Lower leg skin (tissue), 3 donors: Measurements from ENCODE around the gene ZNF444.

ENCODE experiments used
- CTCF ChIP-seq, 3 donors: fragments of 450-650 bp; IDR thresholded peaks; one replicate each; pipeline ENCODE4 v1.5.1; 2016; ENCODE audit warnings: antibody characterized with exemption in 3 of 3, mild to moderate bottlenecking in 3 of 3, moderate library complexity in 2 of 3
- POLR2A ChIP-seq, 2 donors: fragments of 450-650 bp; IDR thresholded peaks; one replicate each; pipeline ENCODE4 v1.6.1; 2016 to 2017; ENCODE audit warnings: antibody characterized with exemption in 2 of 2, mild to moderate bottlenecking in 1 of 2, moderate library complexity in 1 of 2

- TF ChIP-seq CTCF (IDR thresholded peaks at IDR 0.05) (no peak), POLR2A (IDR thresholded peaks at IDR 0.05) (no peak)
These were observed 21.2 kb downstream of the ZNF444 start for GRCh38 chr19:56162258-56162657.
